NCI-H748 (cell line): ENCODE data around the gene MACROH2A2.
"Not testable (repeated sequence)": the region's sequence is repeated elsewhere in the genome, so short reads cannot be mapped to it uniquely, and the experiment has no call there.

Source experiments
- DNase-seq: peaks from one replicate; lab custom pipeline; 2025; ENCODE audit not compliant: unreplicated experiment; lab: John Stamatoyannopoulos, UW

Gene MACROH2A2

DNA sequence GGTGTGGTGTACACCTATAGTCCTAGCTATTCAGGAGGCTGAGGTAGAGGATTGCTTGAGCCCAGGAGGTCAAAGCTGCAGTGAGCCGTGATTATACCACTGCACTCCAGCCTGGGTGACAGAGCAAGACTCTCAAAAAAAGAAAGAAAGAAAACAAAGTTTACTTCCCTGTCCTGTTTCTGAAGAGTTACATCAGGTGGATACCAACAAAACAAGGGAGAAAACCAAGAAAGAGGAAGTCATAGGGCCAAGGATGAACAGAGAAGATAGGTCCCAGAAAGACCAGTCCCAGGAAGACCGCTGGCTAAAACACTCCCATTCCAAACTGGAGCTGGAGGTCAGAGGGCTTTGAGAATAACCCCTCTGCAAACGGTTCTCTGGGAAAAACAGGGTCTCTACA is 13.5 kb downstream of the MACROH2A2 start:
- DNase-seq, result no peak

DNA sequence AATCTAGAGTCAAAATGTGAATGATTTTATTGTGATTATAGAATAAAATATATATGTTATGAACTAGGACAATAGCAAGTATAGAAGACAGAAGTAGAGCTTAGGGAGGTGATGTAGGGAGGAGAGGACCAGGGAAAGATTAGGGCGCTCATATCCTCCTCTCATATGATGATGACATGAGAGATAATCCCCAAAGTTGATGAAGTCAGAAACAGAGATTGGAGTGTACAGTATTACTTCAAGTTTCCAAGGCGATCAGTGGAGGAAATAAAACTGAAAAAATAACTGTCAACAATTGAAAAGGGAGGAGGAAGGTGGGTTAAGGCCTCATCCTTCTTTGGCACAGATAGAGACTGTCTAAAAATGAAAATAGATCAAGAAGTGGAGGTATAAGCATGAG is 14.9 kb downstream of the MACROH2A2 start:
- no peak for DNase-seq

DNA sequence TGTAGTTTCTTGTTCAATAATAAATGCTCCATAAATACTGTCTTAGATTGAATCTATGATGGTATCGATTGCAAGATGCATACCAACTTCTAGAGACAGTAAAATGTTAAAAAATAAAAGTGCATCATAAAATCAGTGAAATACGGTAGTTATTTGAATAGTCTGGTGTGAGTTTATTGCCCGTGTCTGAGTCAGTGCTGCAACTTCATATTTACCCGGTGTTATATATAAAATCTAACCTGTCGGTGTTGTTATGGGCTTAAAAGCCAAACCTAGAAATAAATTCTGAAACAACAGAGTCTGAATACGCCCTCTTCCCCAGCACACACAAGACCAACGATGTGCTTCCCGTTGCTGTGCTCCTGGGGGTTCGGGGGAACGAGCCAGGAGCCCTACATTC is 16.3 kb downstream of the MACROH2A2 start:
- DNase-seq, result no peak

DNA sequence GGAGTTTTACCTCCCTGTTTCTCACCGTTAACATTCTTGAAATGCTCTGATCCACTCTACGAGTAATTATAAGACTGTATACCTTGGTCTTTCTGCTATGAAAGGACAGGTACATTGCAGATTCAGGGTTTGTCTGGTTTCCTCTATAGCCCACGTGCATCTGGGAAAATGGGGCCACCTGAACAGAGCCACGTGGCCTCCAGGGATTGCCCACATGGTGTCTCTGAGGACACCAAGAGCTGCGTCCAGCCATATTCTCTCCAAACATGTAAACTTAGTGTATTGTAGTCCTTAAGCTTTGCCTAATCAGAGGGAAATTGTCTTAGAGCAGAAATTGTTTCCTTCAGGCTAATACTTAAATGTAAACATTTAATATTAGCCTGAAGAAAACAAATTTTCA is 16.7 kb downstream of the MACROH2A2 start:
- DNase-seq, result no peak

DNA sequence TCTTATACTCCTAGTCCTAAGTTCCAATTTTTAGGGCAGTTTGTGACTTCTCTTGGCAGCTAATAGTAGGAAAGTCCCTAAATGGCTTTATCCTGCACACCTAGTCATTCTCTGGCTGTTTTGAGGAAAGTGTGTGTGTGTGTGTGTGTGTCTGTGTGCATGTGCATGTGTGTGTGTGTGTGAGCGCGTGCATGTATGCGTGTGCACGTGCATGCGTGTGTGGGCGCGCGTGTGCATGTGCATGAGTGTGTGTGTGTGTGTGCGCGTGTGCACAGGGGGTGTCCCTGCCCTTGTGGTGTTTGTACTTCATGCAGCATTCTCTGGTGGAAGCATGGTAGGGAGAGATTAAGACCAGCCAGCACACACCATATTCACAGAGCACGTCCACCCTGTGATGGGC is 18.2 kb downstream of the MACROH2A2 start:
- no peak for DNase-seq

DNA sequence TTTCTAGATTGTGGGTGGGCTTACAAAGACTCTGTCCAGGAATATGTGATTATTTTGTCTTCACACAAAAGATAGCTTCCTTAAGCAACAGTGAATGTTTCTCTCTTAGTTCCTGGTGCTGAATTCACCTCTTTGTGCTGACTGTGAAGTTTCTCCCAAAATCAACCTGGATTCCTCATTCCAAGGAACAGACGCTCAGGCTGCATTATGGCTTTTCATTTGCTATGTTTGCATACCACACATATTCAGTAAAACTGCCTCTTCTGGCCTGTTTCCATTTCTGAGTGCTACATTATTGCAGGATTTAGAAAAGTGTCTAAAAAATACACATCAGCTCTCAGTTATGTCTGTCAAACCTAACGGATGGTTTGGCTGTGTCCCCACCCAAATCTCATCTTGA is 21.5 kb downstream of the MACROH2A2 start:
- no peak for DNase-seq

DNA sequence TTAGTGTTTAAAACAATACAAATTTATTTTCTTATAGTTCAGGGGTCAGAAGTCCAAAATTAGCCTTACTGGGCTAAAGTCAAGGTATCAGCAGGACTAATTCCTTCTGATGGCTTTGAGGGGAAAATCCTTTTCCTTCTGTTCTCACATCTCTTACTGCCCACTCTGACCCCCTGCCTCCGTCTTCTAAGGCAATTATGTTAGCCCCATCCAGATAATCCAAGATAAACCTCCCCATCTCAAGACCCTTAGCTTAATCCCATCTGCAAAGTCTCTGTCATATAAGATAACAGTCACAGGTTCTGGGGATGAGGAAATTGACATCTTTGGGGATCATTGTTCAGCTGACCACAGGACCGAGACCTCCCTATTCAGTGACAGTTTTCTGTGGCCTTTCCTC is 22.3 kb downstream of the MACROH2A2 start:
- DNase-seq, result no peak

DNA sequence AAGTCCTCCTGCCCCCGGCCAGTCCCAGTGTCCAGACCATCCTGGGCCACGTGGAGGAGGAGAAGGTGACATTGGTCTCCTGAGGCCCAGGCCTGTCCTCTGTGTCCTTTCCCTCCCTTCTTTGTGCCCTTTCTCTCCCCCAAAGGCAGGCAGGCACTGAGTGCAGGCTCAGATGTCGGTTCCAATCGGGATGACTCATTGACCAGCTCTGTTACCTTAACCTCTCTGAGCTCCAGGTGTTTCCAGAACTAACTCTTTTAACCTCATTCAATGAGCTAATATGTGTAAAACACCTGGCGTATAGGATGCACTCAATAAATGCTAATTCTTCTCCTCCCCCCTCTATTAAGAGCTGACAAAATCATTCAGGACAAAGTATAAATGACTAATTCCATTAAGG is 25.7 kb downstream of the MACROH2A2 start:
- no peak for DNase-seq

DNA sequence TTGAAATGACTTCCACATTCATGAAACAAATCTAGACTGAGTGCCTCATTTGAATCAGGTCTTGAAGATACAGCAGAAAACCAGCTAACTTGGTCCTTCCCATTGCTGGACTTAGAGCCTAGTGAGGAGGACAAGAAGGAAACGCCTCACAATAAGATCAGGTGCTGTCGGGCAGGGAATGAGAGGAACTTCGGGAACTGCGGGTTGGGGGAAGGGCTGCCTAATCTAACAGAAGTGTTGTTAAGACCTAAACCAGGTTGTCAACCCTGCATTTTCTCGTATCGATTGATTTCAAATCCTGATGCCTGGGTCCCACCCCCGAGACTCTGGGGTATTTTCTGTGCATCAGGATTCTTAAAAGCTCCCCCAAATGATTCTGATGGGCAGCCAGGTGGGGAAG is 26.3 kb downstream of the MACROH2A2 start:
- no peak for DNase-seq

DNA sequence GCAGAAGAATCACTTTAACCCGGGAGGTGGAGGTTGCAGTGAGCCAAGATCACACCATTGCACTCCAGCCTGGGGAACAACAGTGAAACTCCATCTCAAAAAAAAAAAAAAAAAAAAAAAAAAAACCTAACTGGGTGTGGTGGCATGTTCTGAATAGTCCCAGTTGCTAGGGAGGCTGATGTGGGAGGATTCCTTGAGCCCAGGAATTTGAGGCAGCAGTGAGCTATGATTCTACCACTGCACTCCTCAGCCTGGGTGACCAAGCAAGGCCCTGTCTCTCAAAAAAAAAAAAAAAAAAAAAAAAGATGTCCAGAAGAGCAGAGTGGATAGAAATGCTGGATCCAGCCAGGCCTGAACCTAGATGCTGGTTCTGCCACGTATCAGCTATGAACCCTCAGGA is 28.1 kb downstream of the MACROH2A2 start:
- not testable (repeated sequence) for DNase-seq

DNA sequence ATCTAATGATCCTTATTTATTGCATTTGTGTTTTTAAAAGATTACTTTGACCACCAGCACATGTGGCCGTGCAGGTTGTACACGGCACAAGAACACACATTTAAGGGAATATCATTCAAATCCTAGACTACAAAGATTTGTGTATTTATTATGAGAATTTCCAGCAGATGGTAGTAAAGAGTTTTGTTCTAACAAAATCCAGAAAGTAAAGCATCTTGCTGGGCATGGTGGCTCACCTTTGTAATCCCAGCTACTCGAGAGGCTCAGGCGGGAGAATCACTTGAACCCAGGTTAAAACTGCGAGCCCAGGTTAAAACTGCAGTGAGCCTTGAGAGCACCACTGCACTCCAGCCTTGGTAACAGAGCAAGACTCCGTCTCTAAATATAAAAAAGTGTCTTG is 31.5 kb downstream of the MACROH2A2 start:
- no peak for DNase-seq

DNA sequence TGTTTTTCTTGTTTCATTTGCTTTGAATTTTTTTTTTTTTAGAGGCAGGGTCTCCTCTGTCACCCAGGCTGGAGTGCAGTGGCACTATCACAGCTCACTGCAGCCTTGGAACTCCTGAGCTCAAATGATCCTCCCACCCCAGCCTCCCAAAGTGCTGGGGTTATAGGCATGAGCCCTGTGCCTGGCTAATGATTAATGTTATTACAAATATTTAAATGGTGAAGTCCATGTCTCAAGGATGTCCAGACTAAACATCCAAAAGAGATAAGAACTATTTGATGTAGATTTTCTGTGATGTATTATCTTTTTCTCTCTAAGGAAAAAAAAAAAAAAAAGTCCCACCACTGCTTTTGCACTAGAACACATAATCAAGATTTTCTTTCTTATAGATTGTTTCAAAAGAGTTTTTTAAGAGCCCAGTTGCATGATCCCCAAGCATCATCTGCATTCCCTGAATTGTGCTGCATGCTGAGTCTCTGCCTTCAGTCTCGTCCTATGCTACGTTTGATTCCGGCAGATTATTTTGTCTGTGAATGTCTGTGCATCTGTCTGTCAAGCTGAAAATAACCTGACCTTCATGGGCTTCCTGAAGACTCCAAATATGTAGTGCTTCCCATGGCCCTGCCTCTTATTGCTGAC is 33.4 kb downstream of the MACROH2A2 start:
- no peak for DNase-seq

DNA sequence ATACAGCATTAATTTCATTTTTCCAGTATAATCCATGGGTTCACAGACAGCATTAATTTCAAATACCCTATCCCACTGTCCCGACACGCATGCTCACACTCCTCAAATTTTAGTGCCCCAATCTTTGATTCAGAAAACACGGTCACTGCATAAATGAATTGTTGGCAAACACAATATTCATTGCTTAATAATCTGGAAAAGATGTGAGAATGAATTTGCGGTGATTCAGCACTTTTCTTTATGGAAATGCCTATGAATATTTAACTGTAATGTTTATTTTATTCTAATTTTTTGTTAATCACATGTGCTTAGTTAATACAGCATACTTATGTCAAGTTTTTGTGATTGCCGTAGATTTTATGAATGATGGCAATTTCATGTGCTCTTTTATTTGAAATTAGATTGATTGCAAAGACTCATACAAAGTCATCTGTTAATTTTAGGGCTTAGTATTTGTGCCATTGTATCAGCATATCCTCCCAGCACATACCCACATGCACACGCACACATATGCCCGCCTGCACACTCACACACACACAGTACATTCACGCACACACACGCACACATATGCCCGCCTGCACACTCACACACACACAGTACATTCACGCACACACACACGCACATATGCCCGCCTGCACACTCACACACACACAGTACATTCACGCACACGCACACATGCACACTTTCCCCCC is 35.1 kb downstream of the MACROH2A2 start:
- DNase-seq, result no peak

DNA sequence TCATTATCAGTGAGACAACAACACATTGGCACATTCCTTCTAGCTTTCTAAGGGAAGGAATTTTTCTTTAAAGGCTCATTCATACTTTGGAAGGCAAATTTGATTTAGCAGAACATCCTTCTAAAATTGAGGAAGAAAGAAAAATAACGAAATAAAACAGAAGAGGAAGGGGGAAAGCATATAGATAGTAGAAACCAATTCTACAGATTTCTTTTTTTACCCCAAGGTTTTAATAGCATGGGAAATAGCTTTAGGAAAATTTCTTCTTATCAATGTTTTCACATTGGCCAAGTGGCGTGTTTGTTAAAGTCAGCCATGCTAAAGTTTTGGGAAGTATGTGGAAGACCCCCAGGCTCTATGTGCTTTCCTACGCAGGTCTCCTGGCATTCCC is 35.7 kb downstream of the MACROH2A2 start:
- no peak for DNase-seq

DNA sequence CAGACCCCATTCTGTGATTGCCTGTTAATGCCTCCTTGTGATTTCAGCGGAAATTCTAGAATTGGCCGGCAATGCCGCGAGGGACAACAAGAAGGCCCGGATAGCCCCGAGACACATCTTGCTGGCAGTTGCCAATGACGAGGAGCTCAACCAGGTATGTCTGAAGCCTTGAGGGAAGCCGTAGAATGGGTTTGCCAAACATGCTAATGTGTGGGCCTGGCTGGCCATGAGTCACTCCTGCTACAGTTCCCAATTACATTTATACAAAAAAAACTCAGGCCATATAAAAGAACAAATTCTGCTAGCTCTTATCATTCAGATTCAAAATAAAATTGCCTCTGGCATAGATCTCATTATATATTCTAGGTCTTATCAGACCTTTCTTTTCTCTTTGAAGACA is 37.4 kb downstream of the MACROH2A2 start:
- DNase-seq, result no peak

DNA sequence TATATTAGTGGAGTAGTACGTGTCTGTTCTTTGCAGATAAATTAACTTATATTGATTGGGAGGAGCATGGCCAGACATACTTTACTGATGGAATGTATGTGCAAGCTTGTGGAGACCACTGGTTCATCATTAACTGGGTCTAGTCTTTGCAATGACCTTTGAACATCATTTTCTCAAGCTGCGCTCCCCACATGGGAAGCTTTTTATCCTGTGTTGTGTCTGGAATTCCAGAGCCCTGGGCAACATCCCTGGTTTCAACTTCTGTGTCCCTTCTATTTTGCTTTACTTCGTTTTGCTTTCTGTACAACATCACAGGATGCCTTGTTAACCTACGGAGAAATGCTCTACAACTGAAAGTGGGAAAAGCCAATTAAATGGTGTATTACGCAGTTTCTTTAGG is 38.3 kb downstream of the MACROH2A2 start:
- DNase-seq, result no peak

DNA sequence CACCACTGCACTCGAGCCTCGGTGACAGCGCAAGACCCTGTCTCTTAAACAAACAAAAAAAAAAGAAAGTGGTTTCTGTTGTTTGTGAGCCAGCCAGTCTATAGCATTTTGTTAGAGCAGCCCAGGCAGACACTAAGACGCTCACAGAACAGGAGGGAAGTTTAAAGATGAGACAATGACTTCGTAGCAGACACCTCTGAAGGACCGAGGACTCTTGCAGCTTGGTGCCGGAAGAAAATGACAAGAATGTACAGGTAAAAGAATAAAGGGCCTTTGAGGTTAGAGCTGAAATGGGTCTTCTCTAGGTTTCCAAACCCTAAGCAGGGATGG is 39.7 kb downstream of the MACROH2A2 start:
- no peak for DNase-seq

DNA sequence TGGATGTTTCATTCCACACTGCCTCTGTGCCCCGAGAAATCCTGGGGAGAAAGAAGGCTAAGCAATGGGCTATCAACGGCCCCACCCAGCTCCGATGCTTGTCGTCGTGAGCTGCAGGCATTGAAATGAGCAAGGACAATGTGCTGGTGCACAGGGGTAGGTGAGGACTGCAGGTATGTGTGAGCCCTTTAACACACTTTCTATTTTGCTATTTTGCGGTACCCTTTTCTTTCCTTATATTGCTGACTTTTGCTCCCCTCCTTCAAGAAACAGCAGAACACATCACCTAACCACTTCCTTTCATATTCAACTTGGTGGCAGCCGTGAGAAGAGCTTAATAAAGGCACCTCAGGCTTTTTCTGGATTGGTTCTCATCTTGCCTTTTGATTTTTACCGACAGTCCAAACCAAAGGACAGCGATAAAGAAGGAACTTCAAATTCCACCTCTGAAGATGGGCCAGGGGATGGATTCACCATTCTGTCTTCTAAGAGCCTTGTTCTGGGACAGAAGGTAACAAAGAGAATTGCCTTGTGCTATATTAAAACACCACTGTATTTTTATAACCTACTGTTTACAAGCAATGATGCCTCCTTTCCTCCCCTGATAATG is 40.8 kb downstream of the MACROH2A2 start:
- no peak for DNase-seq

DNA sequence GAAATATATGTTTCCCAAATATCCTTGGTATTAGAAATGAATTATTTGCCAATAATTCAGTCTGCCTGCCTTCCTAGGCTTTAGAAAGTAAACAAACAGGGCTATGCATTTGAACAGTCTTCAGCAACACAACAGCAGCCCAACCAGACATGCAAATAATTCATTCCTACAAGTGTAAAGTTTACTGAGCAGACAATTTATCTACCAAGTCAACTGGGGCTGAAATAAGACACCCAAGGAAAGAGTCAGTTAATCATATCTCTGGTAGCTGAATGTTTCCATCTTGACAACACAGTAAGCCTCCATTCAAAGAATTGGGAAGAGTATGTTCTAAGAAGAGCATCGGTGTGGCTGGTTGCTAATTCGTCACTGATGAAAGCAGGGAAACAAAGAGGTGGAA is 41.6 kb downstream of the MACROH2A2 start:
- no peak for DNase-seq

DNA sequence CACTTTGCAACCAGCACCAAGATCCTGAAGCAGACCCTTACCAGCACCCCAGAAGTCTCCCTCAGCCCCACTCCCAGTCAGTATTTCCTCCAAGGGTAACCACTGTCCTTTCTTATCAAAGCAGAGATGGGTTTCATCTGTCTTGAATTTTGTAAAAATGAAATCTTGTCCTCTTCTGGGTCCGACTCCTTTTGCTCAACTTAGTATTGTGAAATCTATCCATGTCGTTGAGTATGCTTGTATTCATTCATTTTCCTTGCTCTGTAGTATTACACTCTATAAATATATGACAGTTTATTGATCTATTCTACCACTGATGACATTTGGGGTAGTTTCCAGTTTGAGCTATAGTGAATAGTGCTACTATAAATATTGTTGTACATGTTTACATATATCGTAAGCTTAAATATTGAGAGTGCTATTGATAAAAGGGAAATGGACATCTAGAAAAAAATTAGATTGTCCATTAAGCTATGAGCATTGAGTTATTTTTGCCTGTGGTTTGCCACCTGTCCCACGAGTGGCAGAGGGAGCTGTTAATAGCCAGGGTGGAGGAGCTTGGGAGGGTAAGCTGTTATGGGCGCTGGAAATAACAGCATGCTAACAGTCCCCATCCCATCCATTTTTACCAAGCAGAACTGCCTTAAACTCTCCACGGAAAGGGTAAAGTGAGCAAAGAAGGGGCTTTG is 43.5 kb downstream of the MACROH2A2 start:
- no peak for DNase-seq

DNA sequence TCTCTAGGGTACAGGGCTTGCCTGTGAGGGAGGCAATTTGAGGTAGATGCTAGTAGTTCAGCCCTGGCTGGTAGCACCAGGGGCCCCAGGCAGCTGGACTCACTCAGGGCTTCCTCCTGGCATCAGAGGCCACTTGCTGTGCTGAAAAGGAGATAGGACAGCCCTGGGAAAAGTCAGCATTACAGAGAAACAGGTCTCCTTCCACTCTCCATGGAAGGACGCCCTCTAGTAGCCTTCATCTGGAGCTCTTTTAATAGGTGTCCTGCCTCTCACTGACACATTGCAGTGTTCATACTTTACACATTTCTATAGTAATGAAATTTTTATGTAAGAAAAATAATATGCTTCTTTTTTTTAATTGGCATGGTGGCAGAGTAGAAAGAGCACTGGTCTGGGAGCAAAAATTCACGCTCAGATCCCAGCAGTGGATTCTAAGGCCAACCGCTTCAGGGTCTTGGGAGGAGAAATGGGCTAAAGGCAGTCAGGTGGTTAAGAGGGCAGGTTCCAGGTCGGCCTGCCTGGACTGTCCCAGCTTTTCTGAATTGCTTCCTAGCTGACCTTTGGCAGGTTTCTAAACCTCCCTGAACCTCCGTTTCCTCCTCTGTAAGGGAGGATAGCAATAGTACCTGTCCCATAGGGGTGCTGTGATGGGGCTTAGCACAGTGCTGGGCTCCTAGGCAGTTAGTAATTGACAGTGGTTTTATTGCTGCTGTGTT is 44.2 kb downstream of the MACROH2A2 start:
- DNase-seq, result no peak

DNA sequence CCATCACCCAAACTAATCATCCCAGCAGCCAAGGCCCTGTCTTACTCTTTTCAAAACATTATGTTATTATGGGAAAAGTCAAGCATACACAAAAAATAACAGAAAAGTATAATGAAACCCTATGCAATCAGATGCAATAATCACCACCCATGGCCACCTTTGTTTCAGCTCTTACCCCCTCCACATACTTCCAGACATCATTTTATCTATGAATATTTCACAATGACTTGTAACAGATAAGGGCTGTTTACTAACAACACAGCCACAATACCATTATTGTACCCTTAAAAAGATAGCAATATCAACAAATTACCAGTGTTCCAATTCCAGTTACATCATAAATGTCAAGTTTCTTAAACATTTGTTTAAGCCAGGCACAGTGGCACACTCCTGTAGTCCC is 44.8 kb downstream of the MACROH2A2 start:
- DNase-seq, result no peak
